Measurements from ENCODE around the gene SPAAR. TPM values are rescaled to one million over a fixed set of nuclear protein-coding genes. Genes with fewer than 3 reads are reported as not detected.

Gene SPAAR
- total RNA-seq, 6 experiments from 2014 or later, result 0.19 to 0.34 (median 0.23) TPM; not detected in 1

DNA sequence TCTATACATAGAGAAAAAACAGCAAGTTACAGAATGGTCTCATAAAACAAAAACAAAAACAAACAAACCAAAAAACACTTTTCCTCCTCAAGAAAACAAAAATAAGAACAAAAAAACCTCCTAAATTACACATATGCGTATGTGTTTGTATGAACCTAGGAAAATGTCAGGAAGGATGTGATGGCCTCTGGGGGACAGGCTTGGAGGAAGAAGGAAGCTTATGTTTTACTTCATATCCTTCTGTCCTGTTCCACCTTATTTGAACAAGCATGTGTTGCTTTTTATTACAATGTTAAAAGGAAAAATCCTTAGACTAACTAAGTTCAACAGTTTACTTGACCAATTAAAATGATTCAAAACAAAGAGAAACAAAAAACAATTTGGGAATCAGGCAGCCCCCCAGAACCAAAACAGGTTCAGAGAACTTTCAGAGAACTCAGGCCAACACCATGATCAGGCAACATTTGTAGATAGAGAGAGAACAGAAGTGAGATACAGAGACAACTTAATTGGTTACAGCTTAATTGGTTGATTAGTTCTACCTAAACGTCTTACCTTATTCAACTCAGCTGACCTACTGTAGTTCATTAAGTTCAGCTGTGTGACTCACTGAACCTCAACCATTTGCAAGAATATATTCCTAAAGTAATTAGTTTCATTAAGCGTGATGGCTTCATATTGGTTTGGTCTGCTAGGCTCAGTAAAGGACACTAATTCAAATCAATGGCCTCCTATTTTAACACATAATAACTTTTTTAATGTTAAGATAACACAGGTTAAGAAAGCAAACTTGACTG lies 10.1 kb downstream of the SPAAR start:
- Mint-ChIP-seq H3K27me3 (ENCODE audit: insufficient read depth) (no peaks in the 10 kb centered on the region; the same call in 1 of the 2 replicates), H3K4me3 (no peak overlapping the region), H3K9me3 (no peaks in the 10 kb centered on the region), H3K4me1 (ENCODE audit: low read depth) (peaks cover 47% of the 10 kb centered on the region), H3K27ac (peak overlapping the region; percentile 50), H3K36me3 (ENCODE audit: low read depth) (no peaks in the 10 kb centered on the region; the same call in 1 of the 2 replicates)
- DNase-seq, result no peak
- TF ChIP-seq, protein P1, sequence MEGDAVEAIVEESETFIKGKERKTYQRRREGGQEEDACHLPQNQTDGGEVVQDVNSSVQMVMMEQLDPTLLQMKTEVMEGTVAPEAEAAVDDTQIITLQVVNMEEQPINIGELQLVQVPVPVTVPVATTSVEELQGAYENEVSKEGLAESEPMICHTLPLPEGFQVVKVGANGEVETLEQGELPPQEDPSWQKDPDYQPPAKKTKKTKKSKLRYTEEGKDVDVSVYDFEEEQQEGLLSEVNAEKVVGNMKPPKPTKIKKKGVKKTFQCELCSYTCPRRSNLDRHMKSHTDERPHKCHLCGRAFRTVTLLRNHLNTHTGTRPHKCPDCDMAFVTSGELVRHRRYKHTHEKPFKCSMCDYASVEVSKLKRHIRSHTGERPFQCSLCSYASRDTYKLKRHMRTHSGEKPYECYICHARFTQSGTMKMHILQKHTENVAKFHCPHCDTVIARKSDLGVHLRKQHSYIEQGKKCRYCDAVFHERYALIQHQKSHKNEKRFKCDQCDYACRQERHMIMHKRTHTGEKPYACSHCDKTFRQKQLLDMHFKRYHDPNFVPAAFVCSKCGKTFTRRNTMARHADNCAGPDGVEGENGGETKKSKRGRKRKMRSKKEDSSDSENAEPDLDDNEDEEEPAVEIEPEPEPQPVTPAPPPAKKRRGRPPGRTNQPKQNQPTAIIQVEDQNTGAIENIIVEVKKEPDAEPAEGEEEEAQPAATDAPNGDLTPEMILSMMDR (IDR thresholded peaks at IDR 0.05), result no peak

- no peaks in the 10 kb centered on the region for H3K9me3 Mint-ChIP-seq
- H3K4me3 Mint-ChIP-seq, result no peak overlapping the region
- peak overlapping the region; percentile 50 for H3K27ac Mint-ChIP-seq
- TF ChIP-seq, protein P1 (IDR thresholded peaks at IDR 0.05), result no peak
- DNase-seq, result no peak
- peaks cover 54% of the 10 kb centered on the region for H3K4me1 Mint-ChIP-seq (ENCODE audit: low read depth)
- no peaks in the 10 kb centered on the region; the same call in 1 of the 2 replicates for H3K27me3 Mint-ChIP-seq (ENCODE audit: insufficient read depth)
- no peaks in the 10 kb centered on the region; the same call in 1 of the 2 replicates for H3K36me3 Mint-ChIP-seq (ENCODE audit: low read depth)
Measured at GRCh38 chr9:35920051-35920620, 10.8 kb downstream of the SPAAR start.

DNA sequence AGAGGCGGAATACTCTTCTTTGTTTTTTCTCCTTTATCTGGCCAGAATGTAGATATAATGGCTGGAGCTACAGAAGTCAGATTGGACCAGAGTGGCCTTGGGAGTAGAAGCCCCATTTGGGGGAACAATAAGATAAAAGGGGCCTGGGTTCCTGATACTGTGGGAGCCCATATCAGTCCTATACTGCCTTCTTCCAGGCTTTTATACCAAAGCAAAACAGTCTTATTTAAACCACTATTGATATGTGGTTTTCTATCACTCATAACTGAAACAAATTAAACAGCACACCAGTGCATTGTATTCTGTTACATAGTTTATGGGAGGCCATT lies 14.3 kb downstream of the SPAAR start:
- H3K27me3 Mint-ChIP-seq (ENCODE audit: insufficient read depth), result no peaks in the 10 kb centered on the region; the same call in 1 of the 2 replicates
- peak overlapping the region; percentile 86 for H3K4me3 Mint-ChIP-seq
- no peak for DNase-seq
- TF ChIP-seq, protein P1 (IDR thresholded peaks at IDR 0.05), result no peak
- H3K4me1 Mint-ChIP-seq (ENCODE audit: low read depth), result peaks cover 70% of the 10 kb centered on the region
- no peaks in the 10 kb centered on the region; the same call in 1 of the 2 replicates for H3K36me3 Mint-ChIP-seq (ENCODE audit: low read depth)
- H3K9me3 Mint-ChIP-seq, result no peaks in the 10 kb centered on the region
- peak overlapping the region; percentile 100 for H3K27ac Mint-ChIP-seq

DNA sequence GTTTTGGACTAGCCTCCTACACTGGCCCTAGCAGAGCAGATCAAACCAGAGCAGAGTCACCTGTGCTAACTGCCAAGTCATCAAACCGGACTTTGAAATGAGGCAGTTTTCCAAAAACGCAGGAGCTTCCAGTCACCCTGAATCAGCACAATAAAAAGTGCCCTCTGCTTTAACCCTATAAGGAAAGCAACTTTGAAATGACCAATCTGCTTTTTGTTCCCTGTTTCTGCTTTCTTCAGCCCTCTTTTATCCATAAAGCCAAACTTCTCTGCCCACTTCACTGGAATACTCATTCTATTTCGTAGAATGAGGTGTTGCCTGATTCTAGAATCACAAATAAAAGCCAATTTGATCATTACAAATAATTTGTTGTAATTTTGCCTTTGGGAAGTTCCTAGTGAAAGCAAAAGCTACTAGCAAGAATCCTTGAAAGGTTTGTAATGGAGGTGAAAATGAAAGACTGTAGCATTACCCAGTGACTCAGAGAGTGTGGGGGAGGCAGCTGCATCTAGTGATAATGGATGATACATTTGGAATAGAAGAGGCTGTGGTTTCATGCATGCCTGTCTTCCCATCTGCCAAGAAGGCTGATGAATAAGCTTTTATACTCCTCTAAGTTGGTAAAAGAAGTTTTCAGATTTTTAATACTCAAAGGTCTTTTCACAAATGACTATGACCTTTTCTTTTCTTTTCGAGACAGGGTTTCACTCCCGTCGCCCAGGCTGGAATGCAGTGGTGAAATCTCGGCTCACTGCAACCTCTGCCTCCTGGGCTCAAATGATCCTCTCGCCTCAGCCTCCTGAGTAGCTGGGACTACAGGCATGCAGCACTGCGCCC lies 14.9 kb downstream of the SPAAR start:
- Mint-ChIP-seq H3K36me3 (ENCODE audit: low read depth) (no peaks in the 10 kb centered on the region; the same call in 1 of the 2 replicates), H3K4me3 (peak overlapping the region; percentile 86), H3K9me3 (no peaks in the 10 kb centered on the region), H3K4me1 (ENCODE audit: low read depth) (peaks cover 70% of the 10 kb centered on the region), H3K27me3 (ENCODE audit: insufficient read depth) (no peaks in the 10 kb centered on the region; the same call in 1 of the 2 replicates), H3K27ac (peak overlapping the region; percentile 100)
- peak; percentile 96 for DNase-seq
- TF ChIP-seq, protein P1 (IDR thresholded peaks at IDR 0.05), result no peak

DNA sequence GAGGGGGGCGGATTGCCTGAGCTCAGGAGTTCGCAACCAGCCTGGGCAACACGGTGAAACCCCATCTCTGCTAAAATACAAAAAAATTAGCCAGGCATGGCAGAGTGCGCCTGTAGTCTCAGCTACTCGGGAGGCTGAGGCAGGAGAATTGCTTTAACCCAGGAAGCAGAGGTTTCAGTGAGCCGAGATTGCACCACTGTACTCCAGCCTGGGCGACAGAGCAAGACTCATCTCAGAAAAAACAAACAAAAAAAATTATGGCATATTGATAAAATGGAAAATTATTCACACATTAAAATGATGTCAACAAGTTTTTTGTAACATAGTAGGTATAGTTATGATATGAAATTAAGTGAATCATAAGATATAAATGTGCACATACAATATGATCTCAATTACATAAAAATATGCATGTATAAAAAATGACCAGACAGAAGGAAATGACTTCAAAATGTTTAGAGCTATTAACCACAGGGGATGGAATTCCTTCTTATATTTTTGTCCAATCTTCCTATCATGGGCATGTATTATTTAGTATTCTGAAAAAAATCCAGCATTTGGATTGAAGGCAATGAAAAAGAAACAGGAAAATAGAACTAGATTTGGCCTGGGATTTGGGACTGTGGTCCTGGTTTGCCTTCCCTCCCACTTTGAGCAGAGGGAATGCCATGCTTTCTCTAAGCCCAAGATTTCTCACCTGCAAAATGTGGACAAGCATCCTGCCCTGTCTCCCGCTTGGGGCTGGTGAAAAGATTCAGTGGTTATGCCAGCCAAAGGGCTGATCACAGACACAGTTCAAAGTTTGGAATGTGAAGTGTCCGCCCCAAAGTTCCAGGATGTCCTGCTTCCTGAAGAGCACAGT lies 19.5 kb downstream of the SPAAR start:
- no peaks in the 10 kb centered on the region for H3K36me3 Mint-ChIP-seq (ENCODE audit: low read depth)
- peak overlapping the region; percentile 18 for H3K27ac Mint-ChIP-seq
- H3K9me3 Mint-ChIP-seq, result no peaks in the 10 kb centered on the region
- DNase-seq, result no peak
- peaks cover 61% of the 10 kb centered on the region for H3K4me1 Mint-ChIP-seq (ENCODE audit: low read depth)
- H3K27me3 Mint-ChIP-seq (ENCODE audit: insufficient read depth), result no peaks in the 10 kb centered on the region; the same call in 1 of the 2 replicates
- TF ChIP-seq, protein P1 (IDR thresholded peaks at IDR 0.05), result no peak
- H3K4me3 Mint-ChIP-seq, result no peak overlapping the region
